ENCODE measurements around the gene AADACL3. TPM values are rescaled to one million over a fixed set of nuclear protein-coding genes. Genes with fewer than 3 reads are reported as not detected.

AADACL3 gene
- total and polyA plus RNA-seq, 12 donors, result not detected

- intact Hi-C loops (cut with DNase I), result no loop called here
- Histone ChIP-seq H3K4me1 (replicated peaks in 1 of 2) (no peaks in the 10 kb centered on the region), H3K36me3 (replicated peaks in 1 of 2) (no peaks in the 10 kb centered on the region), H3K9me3 (replicated peaks in 1 of 3) (no peaks in the 10 kb centered on the region), H3K27me3 (peaks cover 6% of the 10 kb centered on the region), H3K4me3 (no peak overlapping the region), H3K27ac (no peak overlapping the region)
- DNase-seq, result no peak
- no peak for TF ChIP-seq CTCF (IDR thresholded peaks at IDR 0.05)
- no peak for TF ChIP-seq POLR2A (IDR thresholded peaks at IDR 0.05)
- WGBS, 4 donors, result 65 to 88% (median 81%) methylated on average over 4 to 5 of the region's 5 CpGs
Measured at GRCh38 chr1:12761781-12762180, 45.9 kb downstream of the AADACL3 start.

- Histone ChIP-seq H3K9me3 (replicated peaks in 1 of 3) (no peaks in the 10 kb centered on the region), H3K27ac (no peak overlapping the region), H3K4me3 (no peak overlapping the region), H3K36me3 (replicated peaks in 1 of 2) (no peaks in the 10 kb centered on the region), H3K27me3 (peaks cover 6% of the 10 kb centered on the region), H3K4me1 (replicated peaks in 1 of 2) (no peaks in the 10 kb centered on the region)
- TF ChIP-seq CTCF (IDR thresholded peaks at IDR 0.05), result no peak
- no peak for TF ChIP-seq POLR2A (IDR thresholded peaks at IDR 0.05)
- intact Hi-C loops (cut with DNase I), result no loop called here
- no peak for DNase-seq
- 66 to 79% (median 73%) methylated on average over 6 to 7 of the region's 7 CpGs for WGBS, 4 donors
Measured at GRCh38 chr1:12762766-12763165, 46.9 kb downstream of the AADACL3 start.

GRCh38 chr1:12763479-12763878 lies 47.6 kb downstream of the AADACL3 start:
- no peaks in the 10 kb centered on the region for H3K9me3 ChIP-seq (replicated peaks in 1 of 3)
- TF ChIP-seq CTCF (IDR thresholded peaks at IDR 0.05), result no peak
- no peak for TF ChIP-seq POLR2A (IDR thresholded peaks at IDR 0.05)
- no peak overlapping the region for H3K4me3 ChIP-seq
- no peaks in the 10 kb centered on the region for H3K36me3 ChIP-seq (replicated peaks in 1 of 2)
- 66 to 71% (median 68%) methylated on average over 4 of the region's 4 CpGs for WGBS, 4 donors
- no peaks in the 10 kb centered on the region for H3K4me1 ChIP-seq (replicated peaks in 1 of 2)
- H3K27ac ChIP-seq, result no peak overlapping the region
- DNase-seq, result no peak
- peaks cover 6% of the 10 kb centered on the region for H3K27me3 ChIP-seq
- intact Hi-C loops (cut with DNase I), result no loop called here

GRCh38 chr1:12764016-12764415 lies 48.1 kb downstream of the AADACL3 start:
- intact Hi-C loops (cut with DNase I), result no loop called here
- Histone ChIP-seq H3K27me3 (peaks cover 6% of the 10 kb centered on the region), H3K4me3 (no peak overlapping the region), H3K4me1 (replicated peaks in 1 of 2) (no peaks in the 10 kb centered on the region), H3K36me3 (replicated peaks in 1 of 2) (no peaks in the 10 kb centered on the region), H3K9me3 (replicated peaks in 1 of 3) (no peaks in the 10 kb centered on the region), H3K27ac (no peak overlapping the region)
- WGBS, 4 donors, result 53 to 63% (median 57%) methylated on average over 5 of the region's 5 CpGs
- DNase-seq, result no peak
- TF ChIP-seq CTCF (IDR thresholded peaks at IDR 0.05) (no peak), POLR2A (IDR thresholded peaks at IDR 0.05) (no peak)
